ENCODE measurements around the gene PARD6A.

Gene PARD6A

DNA sequence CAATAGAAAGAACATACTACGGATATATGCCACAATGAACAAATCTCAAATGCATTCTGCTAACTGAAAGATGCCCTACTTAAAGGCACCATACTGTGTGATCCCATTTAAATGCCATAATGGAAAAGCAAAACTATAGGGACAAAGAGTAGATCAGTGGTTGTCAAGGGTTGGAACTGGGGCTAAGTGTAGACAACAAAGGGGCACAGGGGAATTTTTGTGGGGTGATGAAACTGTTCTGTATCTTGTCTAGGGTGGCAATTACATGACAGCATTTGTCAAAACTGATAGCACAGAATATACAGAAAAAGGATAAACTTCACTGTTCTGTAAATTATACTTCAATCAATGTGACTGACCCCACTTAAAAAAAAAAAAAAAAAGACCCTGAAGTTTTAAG lies 40.7 kb downstream of the PARD6A start:
- no peak overlapping the region for H3K4me3 Mint-ChIP-seq
- peak overlapping the region in 1 of 2 donors; percentile 8 for H3K27ac Mint-ChIP-seq
- no peak for DNase-seq
- H3K9me3 Mint-ChIP-seq: no peaks in the 10 kb centered on the region
- H3K4me1 Mint-ChIP-seq (ENCODE audit: low read depth in 2 of 2): peaks cover 17 to 18% of the 10 kb centered on the region in 2 donors
- no peak for ATAC-seq (replicated peaks)
- H3K36me3 Mint-ChIP-seq (ENCODE audit: insufficient read depth): no peaks in the 10 kb centered on the region
- no peaks in the 10 kb centered on the region for H3K27me3 Mint-ChIP-seq

DNA sequence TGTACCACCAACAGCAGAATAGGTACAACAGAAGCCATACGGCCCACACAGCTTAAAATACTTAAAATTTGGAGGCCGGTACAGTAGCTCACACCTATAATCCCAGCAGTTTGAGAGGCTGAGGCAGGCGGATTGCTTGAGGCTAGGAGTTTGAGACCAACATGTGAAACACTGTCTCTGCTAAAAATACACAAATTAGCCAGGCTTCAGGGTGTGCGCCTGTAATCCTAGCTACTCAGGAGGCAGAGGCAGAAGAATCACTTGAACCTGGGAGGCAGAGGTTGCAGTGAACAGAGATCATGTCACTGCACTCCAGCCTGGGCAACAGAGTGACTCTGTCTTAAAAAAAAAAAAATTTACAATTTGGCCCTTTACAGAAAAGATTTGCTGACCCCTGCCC lies 41.4 kb downstream of the PARD6A start:
- H3K36me3 Mint-ChIP-seq (ENCODE audit: insufficient read depth): no peaks in the 10 kb centered on the region
- peak overlapping the region in 1 of 2 donors; percentile 8 for H3K27ac Mint-ChIP-seq
- H3K27me3 Mint-ChIP-seq: no peaks in the 10 kb centered on the region
- ATAC-seq (replicated peaks) (no peak), DNase-seq (no peak)
- H3K4me1 Mint-ChIP-seq (ENCODE audit: low read depth in 2 of 2): peaks cover 17 to 18% of the 10 kb centered on the region in 2 donors
- H3K9me3 Mint-ChIP-seq: no peaks in the 10 kb centered on the region
- no peak overlapping the region for H3K4me3 Mint-ChIP-seq

DNA sequence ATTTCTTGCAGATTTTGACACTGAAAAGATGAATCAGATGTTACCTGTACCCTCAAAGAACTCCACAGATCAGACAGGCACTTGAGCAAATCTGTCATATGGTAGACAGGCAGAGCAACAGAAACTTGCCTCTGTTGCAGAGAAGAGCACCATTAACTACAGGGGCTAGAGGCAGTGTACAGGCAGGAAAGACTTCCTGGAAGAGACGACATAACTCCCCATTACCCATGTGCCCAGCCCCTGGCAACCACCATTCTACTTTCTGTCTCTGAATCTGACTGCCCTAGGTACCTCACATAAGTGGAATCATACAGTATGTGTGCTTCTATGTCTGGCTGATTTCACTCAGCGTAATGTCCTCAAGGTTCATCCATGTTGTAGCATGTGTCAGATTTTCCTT lies 42.9 kb downstream of the PARD6A start:
- Mint-ChIP-seq H3K4me3 (peak overlapping the region; percentile 58 to 59), H3K4me1 (ENCODE audit: low read depth in 2 of 2) (peaks cover 14 to 22% of the 10 kb centered on the region in 2 donors), H3K27me3 (no peaks in the 10 kb centered on the region), H3K36me3 (ENCODE audit: insufficient read depth) (peaks cover under 1% of the 10 kb centered on the region), H3K27ac (peak overlapping the region; percentile 91 to 95), H3K9me3 (no peaks in the 10 kb centered on the region)
- ATAC-seq (replicated peaks): peak; percentile 54
- DNase-seq: no peak

DNA sequence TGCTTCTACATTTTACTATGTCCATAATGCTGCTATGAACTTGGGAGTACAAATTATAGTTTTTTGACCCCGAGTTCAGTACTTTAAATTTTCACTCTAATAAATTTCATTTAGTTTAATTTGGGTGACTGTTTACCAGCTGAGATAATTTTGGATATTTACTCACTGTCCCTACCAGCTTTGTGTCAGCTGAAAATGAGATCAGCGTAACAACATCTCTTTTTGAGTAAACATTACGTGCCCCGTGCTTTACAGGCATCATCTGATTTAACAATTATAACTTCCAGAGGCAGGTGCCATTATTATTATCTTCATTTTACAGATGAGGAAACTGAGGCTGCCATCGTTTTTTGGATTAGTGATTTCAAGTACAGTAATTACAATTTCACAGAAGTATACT lies 43.4 kb downstream of the PARD6A start:
- DNase-seq: no peak
- H3K4me1 Mint-ChIP-seq (ENCODE audit: low read depth in 2 of 2): peaks cover 14 to 22% of the 10 kb centered on the region in 2 donors
- H3K36me3 Mint-ChIP-seq (ENCODE audit: insufficient read depth): peaks cover 4% of the 10 kb centered on the region
- H3K4me3 Mint-ChIP-seq: peak overlapping the region in 1 of 2 donors; percentile 58
- no peak for ATAC-seq (replicated peaks)
- H3K9me3 Mint-ChIP-seq: no peaks in the 10 kb centered on the region
- H3K27me3 Mint-ChIP-seq: no peaks in the 10 kb centered on the region
- H3K27ac Mint-ChIP-seq: peak overlapping the region; percentile 91 to 95

DNA sequence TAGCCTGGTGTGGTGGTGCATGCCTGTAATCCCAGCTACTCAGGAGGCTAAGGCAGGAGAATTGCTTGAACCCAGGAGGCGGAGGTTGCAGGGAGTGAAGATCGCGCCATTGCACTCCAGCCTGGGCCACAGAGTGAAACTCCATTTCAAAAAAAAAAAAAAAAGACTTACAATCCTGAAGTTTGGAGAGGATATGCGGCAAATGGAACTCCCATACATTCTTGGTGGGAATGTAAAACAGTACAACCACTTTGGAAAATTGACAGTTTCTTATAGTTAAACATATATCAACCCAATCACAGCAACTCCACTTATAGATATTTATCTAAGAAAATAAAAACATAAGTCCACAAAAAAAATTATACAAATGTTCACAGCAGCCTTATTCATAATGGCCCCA lies 46.5 kb downstream of the PARD6A start:
- Mint-ChIP-seq H3K27me3 (no peaks in the 10 kb centered on the region), H3K4me1 (ENCODE audit: low read depth in 2 of 2) (peaks cover 19 to 35% of the 10 kb centered on the region in 2 donors), H3K27ac (no peak overlapping the region), H3K4me3 (no peak overlapping the region), H3K36me3 (ENCODE audit: insufficient read depth) (peaks cover 8% of the 10 kb centered on the region), H3K9me3 (no peaks in the 10 kb centered on the region)
- DNase-seq (no peak), ATAC-seq (replicated peaks) (no peak)

DNA sequence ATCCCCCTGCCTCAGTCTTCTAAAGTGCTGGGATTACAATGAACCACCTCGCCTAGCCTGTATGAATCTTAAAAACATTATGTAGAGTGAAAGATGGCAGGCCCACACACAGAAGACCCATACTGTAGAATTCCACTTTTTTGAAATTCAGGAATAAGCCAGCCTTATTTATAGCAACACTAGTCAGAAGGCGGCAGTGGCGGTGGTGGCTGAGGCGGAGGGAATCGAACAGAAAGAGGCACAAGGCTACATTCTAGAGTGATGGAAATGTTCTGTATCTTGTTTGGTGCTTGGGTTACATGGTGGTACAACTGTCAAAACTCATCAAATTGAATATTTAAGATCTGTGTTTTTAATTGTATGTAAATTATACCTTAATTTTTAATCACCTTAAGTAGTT lies 47.0 kb downstream of the PARD6A start:
- H3K27ac Mint-ChIP-seq: no peak overlapping the region
- H3K9me3 Mint-ChIP-seq: no peaks in the 10 kb centered on the region
- no peak for ATAC-seq (replicated peaks)
- H3K36me3 Mint-ChIP-seq (ENCODE audit: insufficient read depth): peaks cover 8% of the 10 kb centered on the region
- DNase-seq: no peak
- H3K4me3 Mint-ChIP-seq: no peak overlapping the region
- H3K4me1 Mint-ChIP-seq (ENCODE audit: low read depth in 2 of 2): peaks cover 19 to 34% of the 10 kb centered on the region in 2 donors
- H3K27me3 Mint-ChIP-seq: no peaks in the 10 kb centered on the region

DNA sequence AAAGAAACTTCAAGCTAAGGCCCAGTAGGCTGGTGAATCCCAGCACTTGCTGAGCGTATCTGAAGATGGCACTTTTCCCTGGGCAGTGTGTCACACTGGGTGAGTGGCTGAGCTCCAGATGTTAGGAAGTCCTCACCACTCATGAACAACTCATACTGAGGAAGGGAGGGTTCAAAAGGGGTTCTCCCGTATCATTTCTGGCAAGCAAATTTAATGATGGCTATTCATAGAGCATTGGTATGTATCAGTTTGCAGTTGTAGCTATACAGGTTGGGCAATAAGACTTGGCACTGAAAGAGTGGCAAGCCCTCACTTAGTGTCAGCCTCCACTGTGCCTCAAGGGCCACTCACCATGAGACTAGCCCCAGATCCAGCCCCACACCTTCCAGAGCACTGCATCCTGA lies 47.6 kb downstream of the PARD6A start:
- H3K27ac Mint-ChIP-seq: peak overlapping the region in 1 of 2 donors; percentile 70
- H3K9me3 Mint-ChIP-seq: no peaks in the 10 kb centered on the region
- H3K36me3 Mint-ChIP-seq (ENCODE audit: insufficient read depth): peaks cover 8% of the 10 kb centered on the region
- DNase-seq (no peak), ATAC-seq (replicated peaks) (no peak)
- H3K4me3 Mint-ChIP-seq: no peak overlapping the region
- H3K27me3 Mint-ChIP-seq: no peaks in the 10 kb centered on the region
- H3K4me1 Mint-ChIP-seq (ENCODE audit: low read depth in 2 of 2): peaks cover 13 to 28% of the 10 kb centered on the region in 2 donors

DNA sequence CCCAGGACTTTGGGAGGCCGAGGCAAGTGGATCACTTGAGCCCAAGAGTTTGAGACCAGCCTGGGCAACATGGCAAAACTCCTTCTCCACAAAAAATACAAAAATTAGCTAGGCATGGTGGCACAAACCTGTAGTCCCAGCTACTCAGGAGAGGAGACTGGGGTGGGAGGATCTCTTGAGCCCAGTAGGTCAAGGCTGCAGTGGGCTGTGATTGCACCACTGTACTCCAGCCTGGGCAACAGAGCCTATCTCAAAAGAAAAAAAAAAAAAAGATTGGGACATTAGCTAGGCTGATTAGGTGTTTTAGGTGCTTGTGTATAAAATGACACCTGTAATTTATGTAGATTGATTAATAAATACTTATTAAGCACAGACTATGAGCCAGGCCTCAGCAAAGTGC lies 48.3 kb downstream of the PARD6A start:
- no peaks in the 10 kb centered on the region for H3K9me3 Mint-ChIP-seq
- H3K27ac Mint-ChIP-seq: peak overlapping the region in 1 of 2 donors; percentile 70
- no peak for ATAC-seq (replicated peaks)
- H3K4me1 Mint-ChIP-seq (ENCODE audit: low read depth in 2 of 2): peaks cover 8 to 22% of the 10 kb centered on the region in 2 donors
- H3K36me3 Mint-ChIP-seq (ENCODE audit: insufficient read depth): peaks cover 8% of the 10 kb centered on the region
- no peak overlapping the region for H3K4me3 Mint-ChIP-seq
- no peak for DNase-seq
- H3K27me3 Mint-ChIP-seq: no peaks in the 10 kb centered on the region

DNA sequence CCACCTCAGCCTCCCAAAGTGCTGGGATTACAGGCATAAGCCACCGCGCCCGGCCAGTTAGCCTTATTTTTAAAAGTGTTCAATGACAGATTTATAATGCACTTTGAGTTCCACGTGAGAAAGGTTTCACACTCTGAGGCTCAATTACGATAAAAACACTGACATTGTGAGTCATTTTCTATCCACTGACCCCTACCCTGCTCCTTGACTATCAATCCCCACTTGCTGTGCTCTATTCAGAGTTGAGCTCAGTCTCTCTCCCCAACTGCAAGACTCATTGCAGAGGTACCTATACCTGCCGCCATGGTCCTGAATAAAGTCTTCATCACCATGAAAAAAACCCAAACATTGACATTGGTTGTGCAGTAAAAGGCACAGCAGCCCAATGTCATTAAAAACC lies 49.8 kb downstream of the PARD6A start:
- ATAC-seq (replicated peaks): no peak
- Mint-ChIP-seq H3K27me3 (no peaks in the 10 kb centered on the region), H3K36me3 (ENCODE audit: insufficient read depth) (peaks cover 8% of the 10 kb centered on the region), H3K4me3 (no peak overlapping the region), H3K27ac (no peak overlapping the region), H3K4me1 (ENCODE audit: low read depth in 2 of 2) (peaks cover 5 to 17% of the 10 kb centered on the region in 2 donors), H3K9me3 (no peaks in the 10 kb centered on the region)
- no peak for DNase-seq

Data from effector memory CD8-positive, alpha-beta T cell (primary cell).